UCSD-AML1 (cell line): Measurements from ENCODE around the gene RASSF10.
A peak's percentile ranks its signal among the peaks of the same experiment; 100 is the strongest.

ENCODE experiments used
- DNase-seq: peaks from one replicate; lab custom pipeline; 2025; ENCODE audit not compliant: unreplicated experiment; lab: John Stamatoyannopoulos, UW

RASSF10 gene

GRCh38 chr11:12993626-12994025 lies 15.5 kb upstream of the RASSF10 start:
- no peak for DNase-seq

- DNase-seq: no peak
These were observed 14.6 kb upstream of the RASSF10 start for GRCh38 chr11:12994476-12994875.

- no peak for DNase-seq
These were observed 13.9 kb upstream of the RASSF10 start for GRCh38 chr11:12995188-12995587.

- no peak for DNase-seq
These were observed 13.3 kb upstream of the RASSF10 start for GRCh38 chr11:12995823-12996222.

GRCh38 chr11:12997168-12997567 lies 11.9 kb upstream of the RASSF10 start:
- no peak for DNase-seq

GRCh38 chr11:12998336-12998735 lies 10.8 kb upstream of the RASSF10 start:
- DNase-seq: no peak

- no peak for DNase-seq
These were observed 9.5 kb upstream of the RASSF10 start for GRCh38 chr11:12999597-12999996.

- DNase-seq: no peak
These were observed 9.0 kb upstream of the RASSF10 start for GRCh38 chr11:13000116-13000515.

- DNase-seq: no peak
These were observed 8.4 kb upstream of the RASSF10 start for GRCh38 chr11:13000721-13001120.

GRCh38 chr11:13003736-13004493 lies 5.2 kb upstream of the RASSF10 start:
- no peak for DNase-seq

GRCh38 chr11:13007182-13008060 lies 1.7 kb upstream of the RASSF10 start:
- no peak for DNase-seq

GRCh38 chr11:13008061-13008435 lies 1.1 kb upstream of the RASSF10 start:
- no peak for DNase-seq

- no peak for DNase-seq
These were observed 382 bp downstream of the RASSF10 start for GRCh38 chr11:13009476-13009920.

- no peak for DNase-seq
These were observed 1.0 kb downstream of the RASSF10 start for GRCh38 chr11:13009921-13010748.

- DNase-seq: no peak
These were observed 1.8 kb downstream of the RASSF10 start for GRCh38 chr11:13010749-13011465.

GRCh38 chr11:13011466-13012055 lies 2.4 kb downstream of the RASSF10 start:
- no peak for DNase-seq

GRCh38 chr11:13012056-13012661 lies 3.0 kb downstream of the RASSF10 start:
- no peak for DNase-seq

- no peak for DNase-seq
These were observed 4.0 kb downstream of the RASSF10 start for GRCh38 chr11:13013054-13013488.

- no peak for DNase-seq
These were observed 6.6 kb downstream of the RASSF10 start for GRCh38 chr11:13015753-13016152.

GRCh38 chr11:13016415-13016814 lies 7.3 kb downstream of the RASSF10 start:
- peak; percentile 22 for DNase-seq
